SJCRH30 (cell line): ENCODE data around the gene CDC14C. TPM values are rescaled to one million over a fixed set of nuclear protein-coding genes. Genes with fewer than 3 reads are reported as not detected.

ENCODE experiments used
- DNase-seq, 2 experiments: peaks; one replicate each; pipeline ENCODE4 v3.0.0-alpha.2; 2015 to 2020
- H3K27ac ChIP-seq: fragments of 250-450 bp; sonication (Bioruptor Pico); 2 replicates; pipeline ENCODE4 v1.5.1; 2020; ENCODE audit warnings: mild to moderate bottlenecking, moderate library complexity
- H3K27me3 ChIP-seq: fragments of 250-450 bp; sonication (Bioruptor Pico); 2 replicates; pipeline ENCODE4 v1.5.1; 2020; ENCODE audit warnings: mild to moderate bottlenecking, moderate library complexity
- H3K36me3 ChIP-seq: fragments of 250-450 bp; sonication (Bioruptor Pico); 2 replicates; pipeline ENCODE4 v1.5.1; 2020; ENCODE audit warnings: mild to moderate bottlenecking, moderate library complexity
- H3K4me1 ChIP-seq: fragments of 250-450 bp; sonication (Bioruptor Pico); 2 replicates; pipeline ENCODE4 v1.5.1; 2020; ENCODE audit warnings: mild to moderate bottlenecking, moderate library complexity
- H3K4me3 ChIP-seq: fragments of 250-450 bp; sonication (Bioruptor Pico); 2 replicates; pipeline ENCODE4 v1.5.1; 2020; ENCODE audit warnings: mild to moderate bottlenecking, moderate library complexity
- H3K9me3 ChIP-seq: fragments of 250-450 bp; sonication (Bioruptor Pico); replicated peaks from 2 replicates; pipeline ENCODE4 v1.5.1; 2020; ENCODE audit warnings: mild to moderate bottlenecking, moderate library complexity
- total RNA-seq: library from RNA; depleted of rRNA; stranded (reverse); fragments of >200 nt; shearing (Covaris generic); gene quantifications from 2 replicates; pipeline ENCODE4 v1.2.3, GENCODE V29; 2014

The CDC14C gene
- total RNA-seq, 1 experiment from 2014 or later, result not detected

- no peaks in the 10 kb centered on the region for H3K9me3 ChIP-seq
- no peaks in the 10 kb centered on the region for H3K27me3 ChIP-seq
- no peak for DNase-seq
- H3K36me3 ChIP-seq, result no peaks in the 10 kb centered on the region
- H3K27ac ChIP-seq, result no peak overlapping the region
- no peak overlapping the region for H3K4me3 ChIP-seq
- no peaks in the 10 kb centered on the region for H3K4me1 ChIP-seq
Observed at GRCh38 chr7:48938539-48939295, 14.4 kb downstream of the CDC14C start.

DNA sequence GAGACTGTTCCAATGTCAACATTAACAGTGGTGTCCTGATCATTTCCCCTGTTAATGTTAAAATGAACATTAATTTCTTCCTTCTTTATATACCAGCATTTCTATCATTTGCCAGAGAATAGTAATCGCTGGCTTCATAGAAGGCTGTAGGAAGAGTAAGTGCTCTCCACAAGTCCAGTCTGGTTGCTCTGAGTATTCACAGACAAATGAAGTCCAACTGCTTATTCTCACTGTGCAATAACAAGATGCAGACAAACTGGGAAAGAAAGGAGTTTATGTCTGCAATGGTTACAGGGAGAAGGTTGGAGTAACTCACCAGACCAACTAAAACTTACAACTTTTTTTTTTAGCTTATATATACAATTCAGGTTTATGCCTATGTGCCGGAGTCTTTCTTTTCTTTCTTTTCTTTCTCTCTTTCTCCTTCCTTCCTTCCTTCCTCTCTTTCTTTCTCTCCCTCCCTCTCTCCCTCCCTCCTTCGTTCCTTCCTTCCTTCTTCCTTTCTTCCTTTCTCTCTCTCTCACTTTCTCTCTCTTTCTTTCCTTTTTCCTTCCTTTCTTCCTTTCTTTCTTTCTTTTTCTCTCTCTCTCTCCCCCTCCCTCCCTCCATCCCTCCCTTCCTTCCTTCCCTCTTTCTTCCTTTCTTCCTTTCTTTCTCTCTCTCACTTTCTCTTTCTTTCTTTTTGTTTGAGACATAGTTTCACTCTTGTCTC is 19.1 kb downstream of the CDC14C start:
- no peak for DNase-seq
- no peaks in the 10 kb centered on the region for H3K36me3 ChIP-seq

DNA sequence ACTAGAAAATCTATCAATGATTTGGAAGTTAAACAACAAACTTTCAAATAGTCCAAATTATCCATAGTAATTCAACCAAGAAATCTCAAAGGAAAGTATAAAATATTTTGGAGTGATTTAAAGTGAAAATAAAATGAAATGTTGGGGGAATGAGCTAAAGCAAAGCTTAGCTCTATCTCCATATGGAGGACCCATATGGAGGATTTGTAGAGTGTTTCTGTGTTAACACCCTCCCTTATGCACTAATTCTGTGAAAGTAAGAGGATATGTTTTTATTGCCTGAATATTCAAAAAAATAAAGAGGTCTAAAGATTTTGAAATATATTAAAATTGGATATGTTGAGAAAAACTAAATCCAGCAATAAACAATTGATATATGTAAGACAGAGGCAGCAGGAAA is 31.6 kb downstream of the CDC14C start:
- Histone ChIP-seq H3K4me1 (no peaks in the 10 kb centered on the region; the same call in 1 of the 2 replicates), H3K27ac (no peak overlapping the region), H3K9me3 (no peaks in the 10 kb centered on the region), H3K27me3 (no peaks in the 10 kb centered on the region), H3K36me3 (no peaks in the 10 kb centered on the region), H3K4me3 (no peak overlapping the region)
- DNase-seq, result no peak

More for the DNA sequence above, 19.1 kb downstream of the CDC14C start:
- Histone ChIP-seq H3K27ac (no peak overlapping the region), H3K27me3 (0 out of 2 replicates have a peak, but pooled peaks cover 4% of the 10 kb centered on the region), H3K4me3 (no peak overlapping the region), H3K4me1 (no peaks in the 10 kb centered on the region), H3K9me3 (no peaks in the 10 kb centered on the region)

- no peaks in the 10 kb centered on the region; the same call in 1 of the 2 replicates for H3K4me1 ChIP-seq
- H3K27ac ChIP-seq, result no peak overlapping the region
- no peaks in the 10 kb centered on the region for H3K9me3 ChIP-seq
- no peaks in the 10 kb centered on the region for H3K36me3 ChIP-seq
- H3K27me3 ChIP-seq, result no peaks in the 10 kb centered on the region
- H3K4me3 ChIP-seq, result no peak overlapping the region
- DNase-seq, result peak in 1 of 2 experiments; percentile 16
Observed at GRCh38 chr7:48959676-48960075, 35.3 kb downstream of the CDC14C start.

GRCh38 chr7:48962821-48963505 is 38.6 kb downstream of the CDC14C start:
- no peaks in the 10 kb centered on the region; the same call in 1 of the 2 replicates for H3K4me1 ChIP-seq
- no peaks in the 10 kb centered on the region for H3K36me3 ChIP-seq
- no peak for DNase-seq
- no peak overlapping the region for H3K27ac ChIP-seq
- no peak overlapping the region for H3K4me3 ChIP-seq
- no peaks in the 10 kb centered on the region for H3K9me3 ChIP-seq
- H3K27me3 ChIP-seq, result peaks cover 5% of the 10 kb centered on the region

- no peaks in the 10 kb centered on the region for H3K36me3 ChIP-seq
- no peaks in the 10 kb centered on the region for H3K9me3 ChIP-seq
- H3K27me3 ChIP-seq, result peaks cover 5% of the 10 kb centered on the region
- no peak overlapping the region for H3K4me3 ChIP-seq
- no peak for DNase-seq
- H3K4me1 ChIP-seq, result no peaks in the 10 kb centered on the region; the same call in 1 of the 2 replicates
- no peak overlapping the region for H3K27ac ChIP-seq
Observed at GRCh38 chr7:48964074-48964473, 39.7 kb downstream of the CDC14C start.

DNA sequence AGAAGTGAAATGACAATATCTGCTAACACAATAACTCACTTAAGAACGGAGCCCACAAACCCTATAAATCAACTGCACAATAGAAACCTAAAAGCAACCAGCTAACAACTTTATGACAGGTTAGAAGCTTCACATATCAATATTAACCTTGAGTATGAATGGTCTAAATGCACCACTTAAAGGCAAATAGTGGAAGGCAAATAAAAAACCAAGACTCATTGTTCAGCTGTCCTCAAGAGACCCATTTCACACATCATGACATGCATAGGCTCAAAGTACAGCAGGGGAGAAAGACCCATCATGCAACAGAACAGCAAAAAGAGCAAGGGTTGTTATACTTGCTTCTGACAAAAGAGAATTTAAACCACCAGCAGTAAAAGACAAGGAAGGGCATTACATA is 46.8 kb downstream of the CDC14C start:
- no peak for DNase-seq
- H3K36me3 ChIP-seq, result no peaks in the 10 kb centered on the region
- H3K4me3 ChIP-seq, result no peak overlapping the region
- H3K27ac ChIP-seq, result no peak overlapping the region
- no peaks in the 10 kb centered on the region for H3K4me1 ChIP-seq
- H3K9me3 ChIP-seq, result no peaks in the 10 kb centered on the region
- no peaks in the 10 kb centered on the region for H3K27me3 ChIP-seq

GRCh38 chr7:48976253-48976652 is 51.9 kb downstream of the CDC14C start:
- no peak for DNase-seq
- H3K4me3 ChIP-seq, result no peak overlapping the region
- no peak overlapping the region for H3K27ac ChIP-seq
- H3K9me3 ChIP-seq, result no peaks in the 10 kb centered on the region
- H3K4me1 ChIP-seq, result no peaks in the 10 kb centered on the region
- no peaks in the 10 kb centered on the region for H3K27me3 ChIP-seq
- H3K36me3 ChIP-seq, result no peaks in the 10 kb centered on the region

DNA sequence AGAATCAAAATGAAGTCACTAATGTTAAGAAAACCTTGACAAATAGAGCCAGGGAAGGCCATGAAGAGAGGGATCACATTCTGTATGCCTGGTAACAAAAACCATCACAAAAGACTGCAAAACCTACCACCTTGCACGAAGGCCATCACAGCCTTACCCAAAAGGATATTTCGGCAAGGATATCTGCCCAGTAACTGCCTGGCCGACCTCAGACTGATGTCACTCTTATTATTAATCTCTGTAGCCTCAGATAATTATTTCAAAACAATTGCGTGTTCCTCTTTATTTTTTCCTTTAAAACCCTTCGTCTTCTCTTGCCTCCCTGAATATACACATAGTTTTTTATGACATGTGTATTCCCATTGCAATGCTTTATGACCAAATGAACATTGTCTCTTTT is 52.5 kb downstream of the CDC14C start:
- no peak overlapping the region for H3K27ac ChIP-seq
- no peaks in the 10 kb centered on the region for H3K36me3 ChIP-seq
- no peaks in the 10 kb centered on the region for H3K4me1 ChIP-seq
- DNase-seq, result no peak
- no peaks in the 10 kb centered on the region for H3K27me3 ChIP-seq
- no peaks in the 10 kb centered on the region for H3K9me3 ChIP-seq
- no peak overlapping the region for H3K4me3 ChIP-seq
